HepG2 (cell line): Measurements from ENCODE around the gene NPHP4. TPM values are rescaled to one million over a fixed set of nuclear protein-coding genes. Genes with fewer than 3 reads are reported as not detected.

Source experiments
- ATAC-seq: fragments of 200-7000 bp; cut with Tn5 transposase; 3 replicates; pipeline ENCODE4 v1.9.1; 2020; ENCODE audit warnings: mild to moderate bottlenecking, moderate library complexity
- BruUV-seq: library from RNA; stranded (reverse); fragments of 400-500 nt; replicated peaks from 2 replicates; lab custom pipeline; 2021; lab: Mats Ljungman, UMichigan
- CTCF ChIA-PET: fragments of 300-600 bp; formaldehyde crosslinking; extraction: SDS; loops from one replicate; lab custom pipeline; 2021; ENCODE audit warnings: low total read pairs, inconsistent platforms, low intra/inter-chr PET ratio; lab: Yijun Ruan, JAX
- POLR2A ChIA-PET: fragments of 350-600 bp; sonication (Branson Sonifier 250); formaldehyde crosslinking; loops from one replicate; lab custom pipeline; 2020; ENCODE audit warnings: antibody characterized with exemption, inconsistent platforms; lab: Yijun Ruan, JAX
- DNase-seq: peaks from one replicate; pipeline ENCODE4 v3.0.0-alpha.2; 2015; ENCODE audit warnings: low spot score
- FAIRE-seq: peaks from 3 replicates; lab custom pipeline; 2011; peaks lifted over from hg19 to GRCh38; lab: Jason Lieb, UNC
- H2AFZ ChIP-seq: one replicate; pipeline ENCODE4 v1.6.1; 2011; ENCODE audit warnings: low read length, inconsistent platforms
- H3K27ac ChIP-seq: fragments of 300-600 bp; 3 replicates; pipeline ENCODE4 v1.8.0; 2011; ENCODE audit warnings: mixed run types, mild to moderate bottlenecking, mixed read lengths, low read length, inconsistent platforms; ENCODE audit not compliant: insufficient read depth; ENCODE audit errors: extremely low read length
- H3K27me3 ChIP-seq, 2 experiments: fragments of 200-600 bp in 1 of 2; 2 replicates in 1 of 2; 3 replicates in 1 of 2; pipeline versions ENCODE4 v1.6.0 to v1.8.0; 2011; ENCODE audit warnings: low read length in 2 of 2, mild to moderate bottlenecking in 2 of 2, moderate library complexity in 2 of 2, inconsistent platforms in 1 of 2; ENCODE audit not compliant: insufficient read depth in 2 of 2, control insufficient read depth in 1 of 2
- H3K36me3 ChIP-seq, 2 experiments: fragments of 200-600 bp in 1 of 2; replicated peaks in 1 of 2; 2 replicates in 1 of 2; 3 replicates in 1 of 2; pipeline versions ENCODE4 v1.5.1 to v1.8.0; 2011; ENCODE audit warnings: low read length in 2 of 2, inconsistent platforms in 1 of 2; ENCODE audit not compliant: insufficient read depth in 2 of 2, control insufficient read depth in 1 of 2
- H3K4me1 ChIP-seq: 2 replicates; pipeline ENCODE4 v1.5.1; 2012; ENCODE audit warnings: low read length, inconsistent platforms; ENCODE audit not compliant: insufficient read depth
- H3K4me2 ChIP-seq: 2 replicates; pipeline ENCODE4 v1.6.0; 2011; ENCODE audit warnings: low read depth, low read length, inconsistent platforms
- H3K4me3 ChIP-seq, 3 experiments: fragments of 200-600 bp in 1 of 3; sonication (generic), shearing (Covaris generic) in 1 of 3; replicated peaks in 1 of 3; 2 replicates each; pipeline ENCODE4 v1.5.1; 2011 to 2016; ENCODE audit warnings: low read length in 3 of 3, inconsistent platforms in 2 of 3, low read depth in 2 of 3, mild to moderate bottlenecking in 2 of 3, control low read depth in 1 of 3, mixed read lengths in 1 of 3; ENCODE audit not compliant: insufficient read depth in 1 of 3
- H3K79me2 ChIP-seq: one replicate; pipeline ENCODE4 v1.6.1; 2011; ENCODE audit warnings: low read length, inconsistent platforms; ENCODE audit not compliant: insufficient read depth
- H3K9ac ChIP-seq: 2 replicates; pipeline ENCODE4 v1.6.0; 2011; ENCODE audit warnings: mild to moderate bottlenecking, low read depth, low read length, inconsistent platforms; ENCODE audit not compliant: insufficient read depth
- H3K9me3 ChIP-seq: 2 replicates; pipeline ENCODE4 v1.5.1; 2012; ENCODE audit warnings: mild to moderate bottlenecking, low read length
- H4K20me1 ChIP-seq: 2 replicates; pipeline ENCODE4 v1.6.0; 2011; ENCODE audit warnings: inconsistent platforms, mild to moderate bottlenecking, low read length, moderate library complexity; ENCODE audit not compliant: insufficient read depth
- ATF1 ChIP-seq: IDR thresholded peaks from 2 replicates; pipeline ENCODE4 v1.6.1; 2016; ENCODE audit warnings: mild to moderate bottlenecking, control low read depth
- ELF4 ChIP-seq: sonication (generic); formaldehyde crosslinking; IDR thresholded peaks from 2 replicates; pipeline ENCODE4 v1.5.0; 2020; ENCODE audit warnings: missing genetic modification reagents, mild to moderate bottlenecking, moderate library complexity, borderline replicate concordance
- MLX ChIP-seq: IDR thresholded peaks from 2 replicates; pipeline ENCODE4 v1.6.1; 2016
- SATB2 ChIP-seq: sonication (generic); formaldehyde crosslinking; IDR thresholded peaks from 2 replicates; pipeline ENCODE4 v1.5.0; 2020; ENCODE audit warnings: missing genetic modification reagents
- SNRNP70 ChIP-seq: fragments of 200-400 bp; formaldehyde crosslinking; IDR thresholded peaks from 2 replicates; pipeline ENCODE4 v1.6.1; 2017; ENCODE audit warnings: mild to moderate bottlenecking, low read depth, low read length, moderate library complexity
- SP1 ChIP-seq, 2 experiments: fragments of 450-650 bp in 1 of 2; sonication (generic) in 1 of 2; formaldehyde crosslinking in 1 of 2; IDR thresholded peaks; 2 replicates each; pipeline versions ENCODE4 v1.4.0 to v1.6.1; 2016 to 2020; ENCODE audit warnings: missing genetic modification reagents in 1 of 2
- SRSF4 ChIP-seq: fragments of 200-400 bp; formaldehyde crosslinking; IDR thresholded peaks from one replicate; pipeline ENCODE4 v1.6.1; 2018; ENCODE audit warnings: mild to moderate bottlenecking, low read depth, low read length, moderate library complexity; ENCODE audit not compliant: poor library complexity, severe bottlenecking
- ZFP82 ChIP-seq: sonication (generic); formaldehyde crosslinking; IDR thresholded peaks from 2 replicates; pipeline ENCODE4 v1.5.1; 2020; ENCODE audit warnings: mild to moderate bottlenecking, missing genetic modification reagents, borderline replicate concordance
- ZMYM2 ChIP-seq: sonication (generic); formaldehyde crosslinking; IDR thresholded peaks from 2 replicates; pipeline ENCODE4 v1.8.0; 2022; ENCODE audit warnings: mild to moderate bottlenecking, missing genetic modification reagents
- ZNF205 ChIP-seq: IDR thresholded peaks from 2 replicates; pipeline ENCODE4 v1.6.1; 2018; ENCODE audit warnings: missing biosample characterization, missing genetic modification reagents
- ZNF350 ChIP-seq: sonication (generic); formaldehyde crosslinking; IDR thresholded peaks from 2 replicates; pipeline ENCODE4 v1.4.0; 2020; ENCODE audit warnings: mild to moderate bottlenecking, low read depth, missing genetic modification reagents, borderline replicate concordance
- ZNF460 ChIP-seq: sonication (generic); formaldehyde crosslinking; IDR thresholded peaks from 2 replicates; pipeline ENCODE4 v1.5.1; 2020; ENCODE audit warnings: missing genetic modification reagents, mild to moderate bottlenecking, borderline replicate concordance
- ZNF574 ChIP-seq: sonication (generic); formaldehyde crosslinking; IDR thresholded peaks from 2 replicates; pipeline ENCODE4 v1.4.0; 2020; ENCODE audit warnings: missing genetic modification reagents
- WGBS: methylation state at CpG from one replicate; pipeline ENCODE4 v1.1.6; 2017; ENCODE audit warnings: low lambda C conversion rate; 5-methylcytosine and 5-hydroxymethylcytosine counted together
- in situ Hi-C: cut with HindIII; loops from 2 replicates; pipeline ENCODE4 v1.10.0; 2017; ENCODE audit warnings: low pct_unique_long_range_greater_than_20kb; ENCODE audit not compliant: extremely low pct_ligation_motif_present
- intact Hi-C: fragments of 100-400 bp; cut with micrococcal nuclease; formaldehyde crosslinking; loops from one replicate; pipeline ENCODE4 v1.10.0; 2022; ENCODE audit not compliant: unreplicated experiment
- polyA plus RNA-seq, 8 experiments: library from polyadenylated mRNA; depleted of rRNA in 3 of 8; stranded (reverse) in 7 of 8; unstranded in 1 of 8; fragments of >200 nt; fragmentation: Illumina TruSeq in 4 of 8; extraction: Trizol in 4 of 8; gene quantifications; 2 replicates each; pipeline versions ENCODE4 v1.2.1 to v1.2.3, GENCODE V29; 2011 to 2016; ENCODE audit warnings: low read depth in 4 of 8, missing spikeins in 1 of 8, mixed read lengths in 1 of 8; ENCODE audit not compliant: insufficient read depth in 1 of 8
- total RNA-seq, 5 experiments: library from RNA; depleted of rRNA; stranded (reverse); fragments of >200 nt; fragmentation: Illumina TruSeq; extraction: Trizol; gene quantifications; 2 replicates each; pipeline ENCODE4 v1.2.3, GENCODE V29; 2016; ENCODE audit warnings: low read depth in 1 of 5

The NPHP4 gene
- total and polyA plus RNA-seq, 2 of the 13 experiments (the other 11 are each of a cell fraction or from before 2014, with no cell fraction given): 4.4 to 6.8 TPM

DNA sequence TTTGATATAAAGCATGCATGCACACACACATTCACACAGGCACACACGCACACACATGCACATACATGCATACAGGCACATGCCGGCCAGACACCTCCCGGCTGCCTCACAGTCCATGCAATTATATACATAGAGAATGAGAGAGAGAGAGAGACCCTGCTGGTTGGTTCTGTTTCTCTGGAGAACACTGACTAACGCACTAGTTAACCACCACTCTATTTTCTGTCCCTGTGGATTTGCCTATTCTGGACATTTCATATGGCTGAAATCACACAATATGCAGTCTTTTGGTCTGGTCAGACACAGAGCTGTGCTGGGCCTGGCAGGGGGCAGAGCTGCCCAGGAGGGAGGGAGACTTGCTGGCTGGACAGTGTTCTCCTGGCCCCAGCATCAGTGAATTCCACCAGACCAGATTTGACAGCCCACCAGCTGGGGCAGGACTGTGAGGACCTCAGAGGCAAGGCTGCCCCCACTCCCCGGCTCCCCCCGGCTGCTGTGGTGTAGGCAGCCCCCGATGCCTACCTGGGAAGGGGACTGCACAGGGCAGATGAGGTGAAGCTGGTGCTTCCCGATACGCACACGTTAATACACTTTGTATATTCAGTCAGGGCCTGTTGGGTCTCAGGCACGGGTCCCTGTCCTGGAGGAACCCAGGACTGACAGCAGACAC lies 152.2 kb downstream of the NPHP4 start:
- in situ Hi-C loops (no loop called here), intact Hi-C loops (no loop called here)
- no peak overlapping the region for H3K9ac ChIP-seq
- TF ChIP-seq ELF4 (CRISPR knock-in tag): no peak
- no peak for TF ChIP-seq ZNF460 (CRISPR knock-in tag)
- 0% methylated on average over 7 of the region's 11 CpGs for WGBS
- H3K9me3 ChIP-seq: no peaks in the 10 kb centered on the region
- H3K4me3 ChIP-seq: no peak overlapping the region
- ChIA-PET POLR2A (no interaction called here), CTCF (no interaction called here)
- FAIRE-seq: no peak
- no peak overlapping the region for H3K4me2 ChIP-seq
- ATAC-seq: no peak
- H3K79me2 ChIP-seq: no peaks in the 10 kb centered on the region
- H2AFZ ChIP-seq: no peak overlapping the region
- DNase-seq: no peak
- no peaks in the 10 kb centered on the region for H3K36me3 ChIP-seq
- H3K27ac ChIP-seq: no peak overlapping the region
- BruUV-seq: no TSS peak
- no peaks in the 10 kb centered on the region for H3K4me1 ChIP-seq
- H3K27me3 ChIP-seq: peaks cover 8 to 74% of the 10 kb centered on the region in 2 experiments
- H4K20me1 ChIP-seq: no peaks in the 10 kb centered on the region

GRCh38 chr1:5839161-5839880 lies 152.9 kb downstream of the NPHP4 start:
- H3K27me3 ChIP-seq: peaks cover 8 to 81% of the 10 kb centered on the region in 2 experiments
- intact Hi-C loops: no loop called here
- no TSS peak for BruUV-seq
- 2% methylated on average over 6 of the region's 6 CpGs for WGBS
- ATAC-seq (no peak), FAIRE-seq (no peak), DNase-seq (no peak)
- H3K4me3 ChIP-seq: no peak overlapping the region
- no peak overlapping the region for H2AFZ ChIP-seq
- in situ Hi-C loops: no loop called here
- H3K9me3 ChIP-seq: no peaks in the 10 kb centered on the region
- no peaks in the 10 kb centered on the region for H3K4me1 ChIP-seq
- no peak overlapping the region for H3K27ac ChIP-seq
- no peaks in the 10 kb centered on the region for H4K20me1 ChIP-seq
- no peak overlapping the region for H3K4me2 ChIP-seq
- POLR2A ChIA-PET: no interaction called here
- CTCF ChIA-PET: no interaction called here
- no peak overlapping the region for H3K9ac ChIP-seq
- no peaks in the 10 kb centered on the region for H3K36me3 ChIP-seq
- no peaks in the 10 kb centered on the region for H3K79me2 ChIP-seq
- TF ChIP-seq SP1 (IDR thresholded peaks at IDR 0.05) (no peak), SP1 (CRISPR knock-in tag; IDR thresholded peaks at IDR 0.05) (no peak), ATF1 (no peak), ZNF574 (CRISPR knock-in tag) (no peak), ZFP82 (no peak), SNRNP70 (no peak), SRSF4 (no peak), ZMYM2 (CRISPR knock-in tag) (no peak), ZNF205 (CRISPR knock-in tag) (no peak), SATB2 (CRISPR knock-in tag) (no peak), MLX (CRISPR knock-in tag) (no peak), ZNF350 (no peak)
